Measurements from ENCODE around the gene HPCA. TPM values are rescaled to one million over a fixed set of nuclear protein-coding genes. Genes with fewer than 3 reads are reported as not detected.

HPCA gene
- polyA plus RNA-seq, 1 donor (not counting 4 experiments of a cell fraction or from before 2014, with no cell fraction given): not detected

DNA sequence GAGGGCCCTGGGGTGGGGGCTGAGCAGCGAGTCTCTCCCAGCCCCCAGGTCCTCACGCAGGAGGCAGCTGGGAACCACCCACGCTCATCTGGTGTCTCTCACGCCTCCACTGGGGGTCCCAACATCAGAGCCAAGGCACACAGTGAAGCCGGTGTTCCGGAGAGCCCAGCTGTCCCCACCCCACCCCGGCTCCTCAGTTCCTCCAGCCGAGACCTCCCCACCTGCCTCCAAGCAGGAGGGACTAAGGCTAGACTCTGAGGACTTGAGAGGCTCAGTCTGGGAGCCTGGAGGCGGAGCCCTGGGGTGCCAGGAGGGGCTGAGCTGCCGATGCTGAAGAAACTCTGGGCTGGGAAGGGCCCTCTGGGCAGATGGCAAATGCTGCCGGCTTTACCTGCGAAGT lies 1.6 kb upstream of the HPCA start:
- H3K4me1 ChIP-seq (ENCODE audit: control insufficient read depth, extremely low read depth, insufficient read depth, low read length): no peaks in the 10 kb centered on the region
- no peak for FAIRE-seq
- dilution Hi-C loops (cut with MboI; ENCODE audit: extremely low pct_ligation_motif_present, low sequenced_read_pairs): no loop called here
- no peak overlapping the region for H3K9ac ChIP-seq (ENCODE audit: control insufficient read depth, extremely low read depth, insufficient read depth, low read length)
- DNase-seq (ENCODE audit: low read depth, low spot score): no peak
- H3K9me1 ChIP-seq (ENCODE audit: control insufficient read depth, extremely low read depth, insufficient read depth, low read length): no peaks in the 10 kb centered on the region
- no peaks in the 10 kb centered on the region for H3K36me3 ChIP-seq (ENCODE audit: control insufficient read depth in 2 of 2, extremely low read depth in 1 of 2, insufficient read depth in 2 of 2, low read length in 2 of 2)
- H3K79me2 ChIP-seq (ENCODE audit: control insufficient read depth, insufficient read depth, low read length): no peaks in the 10 kb centered on the region
- no peak overlapping the region for H3K4me2 ChIP-seq (ENCODE audit: control insufficient read depth, extremely low read depth, insufficient read depth, low read depth, low read length)
- H3K9me3 ChIP-seq (ENCODE audit: control insufficient read depth, low read depth, low read length): no peaks in the 10 kb centered on the region
- peaks cover 4% of the 10 kb centered on the region for H4K20me1 ChIP-seq (ENCODE audit: control insufficient read depth, extremely low read depth, insufficient read depth, low read length)
- H3K4me3 ChIP-seq (ENCODE audit: control insufficient read depth in 2 of 3, extremely low read depth in 1 of 3, insufficient read depth in 2 of 3, low read depth in 1 of 3, low read length in 3 of 3): no peak overlapping the region
- no peak overlapping the region for H3K27ac ChIP-seq (ENCODE audit: control insufficient read depth, insufficient read depth, low read length)
- TF ChIP-seq, protein P1, sequence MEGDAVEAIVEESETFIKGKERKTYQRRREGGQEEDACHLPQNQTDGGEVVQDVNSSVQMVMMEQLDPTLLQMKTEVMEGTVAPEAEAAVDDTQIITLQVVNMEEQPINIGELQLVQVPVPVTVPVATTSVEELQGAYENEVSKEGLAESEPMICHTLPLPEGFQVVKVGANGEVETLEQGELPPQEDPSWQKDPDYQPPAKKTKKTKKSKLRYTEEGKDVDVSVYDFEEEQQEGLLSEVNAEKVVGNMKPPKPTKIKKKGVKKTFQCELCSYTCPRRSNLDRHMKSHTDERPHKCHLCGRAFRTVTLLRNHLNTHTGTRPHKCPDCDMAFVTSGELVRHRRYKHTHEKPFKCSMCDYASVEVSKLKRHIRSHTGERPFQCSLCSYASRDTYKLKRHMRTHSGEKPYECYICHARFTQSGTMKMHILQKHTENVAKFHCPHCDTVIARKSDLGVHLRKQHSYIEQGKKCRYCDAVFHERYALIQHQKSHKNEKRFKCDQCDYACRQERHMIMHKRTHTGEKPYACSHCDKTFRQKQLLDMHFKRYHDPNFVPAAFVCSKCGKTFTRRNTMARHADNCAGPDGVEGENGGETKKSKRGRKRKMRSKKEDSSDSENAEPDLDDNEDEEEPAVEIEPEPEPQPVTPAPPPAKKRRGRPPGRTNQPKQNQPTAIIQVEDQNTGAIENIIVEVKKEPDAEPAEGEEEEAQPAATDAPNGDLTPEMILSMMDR (optimal IDR thresholded peaks at IDR 0.05 in 1 of 3, IDR thresholded peaks at IDR 0.05 in 1 of 3, conservative IDR thresholded peaks at IDR 0.05 in 1 of 3; ENCODE audit: extremely low read depth in 1 of 3, insufficient read depth in 2 of 3, low read length in 3 of 3): no peak
- no peak for TF ChIP-seq EZH2 (IDR thresholded peaks at IDR 0.05; ENCODE audit: low read length)
- no peak overlapping the region for H2AFZ ChIP-seq (ENCODE audit: control insufficient read depth, low read length)
- H3K27me3 ChIP-seq (ENCODE audit: control insufficient read depth, extremely low read depth, insufficient read depth, low read length): peaks cover 38% of the 10 kb centered on the region

DNA sequence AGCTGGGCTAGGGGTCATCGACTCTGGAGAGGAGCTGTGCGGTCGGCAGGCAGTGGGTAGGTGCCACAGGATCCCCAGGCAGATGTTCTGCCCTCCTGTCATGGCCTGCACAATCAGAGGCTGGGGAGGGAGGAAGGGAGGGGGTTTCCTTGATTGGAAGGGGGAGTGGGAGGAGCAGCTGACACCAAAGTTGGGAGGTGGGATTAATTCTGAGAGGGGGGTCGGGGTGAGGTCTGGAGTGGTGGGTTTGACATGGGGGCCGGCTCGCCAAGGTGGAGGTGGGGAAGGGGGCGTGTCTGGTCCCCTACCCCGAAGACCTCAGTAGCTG lies 651 bp upstream of the HPCA start:
- H3K27ac ChIP-seq (ENCODE audit: control insufficient read depth, insufficient read depth, low read length): no peak overlapping the region
- H3K9me3 ChIP-seq (ENCODE audit: control insufficient read depth, low read depth, low read length): no peaks in the 10 kb centered on the region
- peaks cover 4% of the 10 kb centered on the region for H4K20me1 ChIP-seq (ENCODE audit: control insufficient read depth, extremely low read depth, insufficient read depth, low read length)
- no peak overlapping the region for H3K4me2 ChIP-seq (ENCODE audit: control insufficient read depth, extremely low read depth, insufficient read depth, low read depth, low read length)
- dilution Hi-C loops (cut with MboI; ENCODE audit: extremely low pct_ligation_motif_present, low sequenced_read_pairs): no loop called here
- peak; percentile 21 for TF ChIP-seq EZH2 (IDR thresholded peaks at IDR 0.05; ENCODE audit: low read length)
- TF ChIP-seq, protein P1 (optimal IDR thresholded peaks at IDR 0.05 in 1 of 3, IDR thresholded peaks at IDR 0.05 in 1 of 3, conservative IDR thresholded peaks at IDR 0.05 in 1 of 3; ENCODE audit: extremely low read depth in 1 of 3, insufficient read depth in 2 of 3, low read length in 3 of 3): no peak
- no peak overlapping the region for H2AFZ ChIP-seq (ENCODE audit: control insufficient read depth, low read length)
- H3K9me1 ChIP-seq (ENCODE audit: control insufficient read depth, extremely low read depth, insufficient read depth, low read length): no peaks in the 10 kb centered on the region
- H3K4me1 ChIP-seq (ENCODE audit: control insufficient read depth, extremely low read depth, insufficient read depth, low read length): no peaks in the 10 kb centered on the region
- DNase-seq (ENCODE audit: low read depth, low spot score): no peak
- no peak overlapping the region for H3K4me3 ChIP-seq (ENCODE audit: control insufficient read depth in 2 of 3, extremely low read depth in 1 of 3, insufficient read depth in 2 of 3, low read depth in 1 of 3, low read length in 3 of 3)
- no peak overlapping the region for H3K9ac ChIP-seq (ENCODE audit: control insufficient read depth, extremely low read depth, insufficient read depth, low read length)
- H3K27me3 ChIP-seq (ENCODE audit: control insufficient read depth, extremely low read depth, insufficient read depth, low read length): peaks cover 39% of the 10 kb centered on the region
- no peaks in the 10 kb centered on the region for H3K79me2 ChIP-seq (ENCODE audit: control insufficient read depth, insufficient read depth, low read length)
- no peak for FAIRE-seq
- no peaks in the 10 kb centered on the region for H3K36me3 ChIP-seq (ENCODE audit: control insufficient read depth in 2 of 2, extremely low read depth in 1 of 2, insufficient read depth in 2 of 2, low read length in 2 of 2)
